ENCODE measurements around the gene NECAB2. TPM values are rescaled to one million over a fixed set of nuclear protein-coding genes. Genes with fewer than 3 reads are reported as not detected.

The NECAB2 gene
- total RNA-seq, 6 donors from 2014 or later, result 0.40 to 1.2 (median 0.44) TPM; not detected in 3

DNA sequence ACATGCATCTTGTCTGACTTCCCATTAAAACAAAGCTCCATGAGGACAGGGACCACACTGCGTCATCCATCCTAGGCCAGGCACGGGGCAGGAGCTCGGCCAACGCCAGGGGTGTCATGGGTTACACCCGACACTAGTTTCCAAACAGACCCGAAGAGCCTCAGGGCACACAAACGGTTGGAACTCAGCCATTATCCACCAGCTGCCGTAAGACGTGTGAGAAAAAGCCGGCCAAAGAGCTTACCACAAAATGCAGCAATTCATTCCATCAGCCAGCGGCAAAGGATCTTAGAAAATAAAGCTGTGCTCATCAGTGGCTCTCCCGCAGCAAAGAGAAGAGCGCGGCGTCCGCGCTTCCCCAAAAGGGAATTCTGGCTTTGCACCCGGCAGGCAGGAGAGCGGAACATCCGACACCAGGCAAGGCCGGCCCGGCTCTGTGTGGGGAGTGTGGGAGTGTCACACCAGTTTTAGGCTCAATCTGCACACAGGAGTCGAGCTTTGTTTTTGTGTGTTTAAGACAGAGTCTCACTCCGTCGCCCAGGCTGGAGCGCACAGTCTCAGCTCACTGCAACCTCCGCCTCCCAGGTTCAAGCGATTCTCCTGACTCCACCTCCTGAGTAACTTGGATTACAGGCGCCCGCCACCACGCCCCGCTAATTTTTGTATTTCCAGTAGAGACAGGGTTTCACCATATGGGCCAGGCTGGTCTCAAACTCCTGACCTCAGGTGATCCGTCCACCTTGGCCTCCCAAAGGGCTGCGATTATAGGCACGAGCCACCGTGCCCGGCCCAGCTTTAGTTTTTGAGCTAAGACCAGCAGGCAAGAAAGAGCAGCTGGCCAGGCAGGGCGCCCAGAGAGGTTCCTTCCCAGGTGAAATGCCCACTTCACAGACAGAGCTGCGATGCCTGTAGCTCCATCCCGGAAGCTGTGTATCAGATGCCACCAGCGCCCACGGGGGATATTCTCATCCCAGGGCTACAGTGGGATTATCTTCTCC lies 73.1 kb downstream of the NECAB2 start:
- 83 to 97% methylated on average over 19 to 41 of the region's 42 CpGs for WGBS, 2 donors
- TF ChIP-seq CTCF (IDR thresholded peaks at IDR 0.05), result no peak
- TF ChIP-seq POLR2AphosphoS5 (IDR thresholded peaks at IDR 0.05), result no peak
- TF ChIP-seq POLR2A (IDR thresholded peaks at IDR 0.05), result no peak
- no peak for TF ChIP-seq EP300 (IDR thresholded peaks at IDR 0.05)
- H3K4me1 ChIP-seq, result peaks cover 3 to 10% (median 8%) of the 10 kb centered on the region in 4 donors
- H3K27ac ChIP-seq, result no peak overlapping the region
- ATAC-seq (ENCODE audit: low FRiP score in 2 of 2) (no peak), DNase-seq (peak in 1 of 2 donors; percentile 60)
- H3K4me3 ChIP-seq, result no peak overlapping the region
- no peaks in the 10 kb centered on the region for H3K27me3 ChIP-seq
- no peaks in the 10 kb centered on the region for H3K36me3 ChIP-seq
- peaks cover 0 to 4% (median 0%) of the 10 kb centered on the region in 4 donors for H3K9me3 ChIP-seq

DNA sequence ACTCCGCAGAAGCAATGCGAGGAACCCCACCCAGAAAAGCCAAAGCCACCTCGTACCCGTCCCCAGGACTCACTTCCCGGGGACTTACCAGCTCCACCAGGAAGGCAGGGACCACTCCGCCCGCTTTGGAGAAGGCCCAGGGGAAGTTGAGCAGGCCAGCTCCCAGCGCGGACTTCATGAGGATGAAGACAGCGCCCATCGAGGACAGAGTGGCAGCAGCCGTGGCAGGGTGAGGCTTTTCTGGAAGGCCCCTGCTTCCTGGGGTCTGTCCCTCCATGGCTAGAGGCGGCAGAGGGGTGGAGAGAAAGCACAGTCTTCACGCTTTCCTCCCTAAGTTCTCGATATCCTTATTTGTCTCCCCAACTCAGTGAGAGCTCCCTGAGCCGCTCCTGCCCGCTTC lies 73.8 kb downstream of the NECAB2 start:
- 87 to 89% methylated on average over 14 to 17 of the region's 17 CpGs for WGBS, 2 donors
- H3K27me3 ChIP-seq, result no peaks in the 10 kb centered on the region
- TF ChIP-seq CTCF (IDR thresholded peaks at IDR 0.05) (no peak), POLR2A (IDR thresholded peaks at IDR 0.05) (no peak), POLR2AphosphoS5 (IDR thresholded peaks at IDR 0.05) (no peak), EP300 (IDR thresholded peaks at IDR 0.05) (no peak)
- no peaks in the 10 kb centered on the region for H3K9me3 ChIP-seq
- peaks cover 3 to 10% (median 8%) of the 10 kb centered on the region in 4 donors for H3K4me1 ChIP-seq
- ATAC-seq (ENCODE audit: low FRiP score in 2 of 2) (no peak), DNase-seq (no peak)
- H3K27ac ChIP-seq, result no peak overlapping the region
- H3K4me3 ChIP-seq, result no peak overlapping the region
- no peaks in the 10 kb centered on the region for H3K36me3 ChIP-seq

DNA sequence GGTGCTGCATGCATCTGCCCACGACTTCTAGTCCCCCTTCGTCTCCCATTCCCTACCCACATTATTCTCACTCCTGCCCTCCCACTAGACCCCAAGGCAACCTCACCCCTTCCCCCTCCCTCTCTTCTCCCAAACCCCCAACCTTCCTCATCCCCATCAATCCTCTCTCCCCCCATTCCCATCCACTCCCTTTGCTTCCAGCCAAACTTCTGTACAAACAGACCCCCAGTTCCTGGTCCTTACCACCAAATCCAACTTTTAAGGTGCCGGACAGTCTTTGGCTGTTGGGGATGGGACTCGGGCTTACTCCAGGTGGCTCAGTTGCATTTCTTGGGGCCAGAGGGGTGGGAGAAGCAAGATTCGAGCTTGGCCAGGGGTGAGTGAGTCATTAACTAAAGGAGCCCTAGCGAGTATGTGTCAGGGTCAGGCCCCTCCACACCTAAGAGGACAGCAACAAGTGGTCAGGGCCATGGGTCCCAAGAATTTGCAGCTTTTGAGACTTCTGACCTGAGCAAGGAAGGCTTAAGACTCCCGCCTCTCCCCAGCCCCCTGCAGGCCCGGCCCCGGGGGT lies 74.3 kb downstream of the NECAB2 start, which contains the start of gene SLC38A8:
Gene SLC38A8, minus strand, starts transcription at position 488 of the 571 bp plus-strand sequence. CDS start 638 bp downstream, outside the sequence.
- DNase-seq, result peak in 1 of 2 donors; percentile 70
- H3K27me3 ChIP-seq, result no peaks in the 10 kb centered on the region

GRCh38 chr16:84042879-84043485 lies 74.9 kb downstream of the NECAB2 start:
- ATAC-seq (ENCODE audit: low FRiP score in 2 of 2) (no peak), DNase-seq (peak; percentile 33 to 51)
- no peak overlapping the region for H3K27ac ChIP-seq
- peaks cover 3 to 10% (median 8%) of the 10 kb centered on the region in 4 donors for H3K4me1 ChIP-seq
- TF ChIP-seq POLR2AphosphoS5 (IDR thresholded peaks at IDR 0.05), result no peak
- no peak for TF ChIP-seq POLR2A (IDR thresholded peaks at IDR 0.05)
- no peak for TF ChIP-seq CTCF (IDR thresholded peaks at IDR 0.05)
- no peak for TF ChIP-seq EP300 (IDR thresholded peaks at IDR 0.05)
- WGBS, 2 donors, result 53 to 54% methylated on average over 10 to 22 of the region's 22 CpGs
- no peaks in the 10 kb centered on the region for H3K36me3 ChIP-seq
- no peaks in the 10 kb centered on the region for H3K9me3 ChIP-seq
- no peak overlapping the region for H3K4me3 ChIP-seq
- H3K27me3 ChIP-seq, result no peaks in the 10 kb centered on the region

More for the DNA sequence above, 74.3 kb downstream of the NECAB2 start, which contains the start of gene SLC38A8:
- H3K4me1 ChIP-seq, result peaks cover 3 to 10% (median 8%) of the 10 kb centered on the region in 4 donors
- no peak for TF ChIP-seq POLR2AphosphoS5 (IDR thresholded peaks at IDR 0.05)
- TF ChIP-seq CTCF (IDR thresholded peaks at IDR 0.05), result no peak
- no peaks in the 10 kb centered on the region for H3K36me3 ChIP-seq
- no peak for ATAC-seq (ENCODE audit: low FRiP score in 2 of 2)
- 62 to 98% methylated on average over 5 to 8 of the region's 9 CpGs for WGBS, 2 donors
- no peak within 1 kb of the TSS for H3K27ac ChIP-seq
- no peaks in the 10 kb centered on the region for H3K9me3 ChIP-seq
- H3K4me3 ChIP-seq, result no peak within 1 kb of the TSS
